GM12873 (cell line): ENCODE data around the gene DDX54.

Experiments used
- CTCF ChIP-seq: IDR thresholded peaks from 2 replicates; pipeline ENCODE4 v1.5.1; 2012; ENCODE audit warnings: low read depth, mild to moderate bottlenecking, moderate library complexity, low read length, control low read depth; ENCODE audit not compliant: insufficient read depth; ENCODE audit errors: missing control alignments

DDX54 gene

GRCh38 chr12:113163030-113163360, 22.3 kb downstream of the DDX54 start:
- no peak for TF ChIP-seq CTCF

- no peak for TF ChIP-seq CTCF
Observed at GRCh38 chr12:113162102-113163029, 22.9 kb downstream of the DDX54 start.

- no peak for TF ChIP-seq CTCF
Observed at GRCh38 chr12:113161415-113162016, 23.8 kb downstream of the DDX54 start.

GRCh38 chr12:113159937-113160336, 25.3 kb downstream of the DDX54 start:
- TF ChIP-seq CTCF = no peak

GRCh38 chr12:113158439-113159203, 26.7 kb downstream of the DDX54 start:
- TF ChIP-seq CTCF = no peak

GRCh38 chr12:113157218-113157859, 27.9 kb downstream of the DDX54 start:
- TF ChIP-seq CTCF = no peak
